SU-DHL-6 (cell line): ENCODE data around the gene SCP2D1.

ENCODE experiments used
- CTCF ChIP-seq: fragments of 200-600 bp; sonication (generic); IDR thresholded peaks from one replicate; pipeline ENCODE4 v1.5.1; 2017; ENCODE audit warnings: antibody characterized with exemption, mild to moderate bottlenecking, low read length, moderate library complexity; ENCODE audit not compliant: insufficient read depth, poor library complexity, severe bottlenecking
- EZH2phosphoT487 ChIP-seq: fragments of 200-600 bp; sonication (generic), shearing (Covaris generic); conservative IDR thresholded peaks from 2 replicates; pipeline ENCODE4 v1.6.1; 2018; ENCODE audit warnings: mild to moderate bottlenecking, antibody characterized with exemption, low read length, moderate library complexity, mixed read lengths

DNA sequence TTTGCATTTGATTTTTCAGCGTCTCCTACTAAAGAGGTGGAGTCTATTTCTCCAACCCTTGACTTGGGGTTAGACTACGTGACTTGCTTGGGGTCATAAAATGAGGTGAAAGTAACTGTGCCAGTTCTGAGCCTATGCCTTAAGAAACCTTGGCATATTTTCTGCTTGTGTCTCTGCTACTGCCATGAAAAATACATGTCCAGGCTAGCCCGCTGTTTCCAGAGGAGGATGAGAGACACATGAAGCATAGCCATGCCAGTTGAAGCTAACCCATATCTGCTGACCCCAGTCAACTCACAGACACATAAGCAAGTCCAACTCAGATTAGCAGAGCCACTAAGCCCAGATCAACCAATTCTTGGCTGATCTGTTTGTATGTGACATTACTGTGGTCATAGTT lies 38.7 kb downstream of the SCP2D1 start:
- TF ChIP-seq CTCF (no peak), EZH2phosphoT487 (no peak)
